Muscle layer of colon (tissue), 2 donors: Measurements from ENCODE around the gene ZNF639.
A peak's percentile ranks its signal among the peaks of the same experiment; 100 is the strongest.

Experiments
- H3K27ac ChIP-seq: one replicate; pipeline ENCODE4 v1.7.0; 2013; ENCODE audit warnings: low read depth, mild to moderate bottlenecking, low read length, moderate library complexity
- H3K27me3 ChIP-seq, 2 donors: one replicate each; pipeline ENCODE4 v1.7.0; 2013; ENCODE audit warnings: low read length in 2 of 2, mild to moderate bottlenecking in 2 of 2; ENCODE audit not compliant: insufficient read depth in 2 of 2, control insufficient read depth in 1 of 2
- H3K36me3 ChIP-seq: one replicate; pipeline ENCODE4 v1.7.0; 2013; ENCODE audit warnings: mild to moderate bottlenecking, low read length; ENCODE audit not compliant: insufficient read depth
- H3K4me1 ChIP-seq: one replicate; pipeline ENCODE4 v1.7.0; 2013; ENCODE audit warnings: mild to moderate bottlenecking, low read length; ENCODE audit not compliant: insufficient read depth
- H3K4me3 ChIP-seq, 2 donors: one replicate each; pipeline ENCODE4 v1.7.0; 2013; ENCODE audit warnings: low read length in 2 of 2, low read depth in 1 of 2, mild to moderate bottlenecking in 1 of 2, moderate library complexity in 1 of 2
- H3K9ac ChIP-seq: one replicate; pipeline ENCODE4 v1.7.0; 2013; ENCODE audit warnings: low read length
- H3K9me3 ChIP-seq: one replicate; pipeline ENCODE4 v1.7.0; 2013; ENCODE audit warnings: mild to moderate bottlenecking, low read length
- donor health status: abdominal sarcoma.
- donor health status: Adenocarcinoma of cecum.

ZNF639 gene

DNA sequence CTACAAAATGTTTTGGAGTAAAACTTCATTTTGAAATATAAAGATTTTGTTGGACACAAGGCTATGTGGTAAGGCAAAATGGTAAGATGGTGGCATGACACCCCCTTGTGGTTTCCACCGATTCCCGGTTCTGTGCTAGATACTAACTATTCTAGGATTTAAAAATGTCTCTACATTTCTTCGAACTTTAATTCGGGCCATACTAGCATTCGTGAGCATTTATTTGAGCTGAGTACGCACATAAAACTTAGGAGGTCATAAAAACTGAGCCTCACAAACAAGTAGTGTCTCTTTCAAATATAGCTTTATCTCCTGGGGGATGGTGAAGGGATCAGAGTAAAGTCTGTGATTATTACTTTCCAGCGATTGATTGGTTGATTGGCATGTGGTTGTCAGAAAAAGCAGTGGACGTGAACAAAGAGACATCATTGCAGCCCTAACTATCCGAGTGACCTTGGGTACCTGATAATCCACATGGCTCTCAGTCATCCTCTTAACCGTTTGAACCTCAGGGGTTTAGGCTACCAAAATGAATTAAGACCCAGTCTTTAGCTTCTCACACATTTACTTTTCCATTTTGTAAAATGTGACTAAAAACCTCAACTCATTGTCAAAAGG lies 1.1 kb upstream of the ZNF639 start:
- H3K27ac ChIP-seq: peak overlapping the region; percentile 88
- no peaks in the 10 kb centered on the region for H3K27me3 ChIP-seq
- peaks cover 6% of the 10 kb centered on the region for H3K36me3 ChIP-seq
- H3K4me1 ChIP-seq: peaks cover 16% of the 10 kb centered on the region
- no peaks in the 10 kb centered on the region for H3K9me3 ChIP-seq
- peak overlapping the region in 1 of 2 donors; percentile 65 for H3K4me3 ChIP-seq
- H3K9ac ChIP-seq: peak overlapping the region; percentile 80

DNA sequence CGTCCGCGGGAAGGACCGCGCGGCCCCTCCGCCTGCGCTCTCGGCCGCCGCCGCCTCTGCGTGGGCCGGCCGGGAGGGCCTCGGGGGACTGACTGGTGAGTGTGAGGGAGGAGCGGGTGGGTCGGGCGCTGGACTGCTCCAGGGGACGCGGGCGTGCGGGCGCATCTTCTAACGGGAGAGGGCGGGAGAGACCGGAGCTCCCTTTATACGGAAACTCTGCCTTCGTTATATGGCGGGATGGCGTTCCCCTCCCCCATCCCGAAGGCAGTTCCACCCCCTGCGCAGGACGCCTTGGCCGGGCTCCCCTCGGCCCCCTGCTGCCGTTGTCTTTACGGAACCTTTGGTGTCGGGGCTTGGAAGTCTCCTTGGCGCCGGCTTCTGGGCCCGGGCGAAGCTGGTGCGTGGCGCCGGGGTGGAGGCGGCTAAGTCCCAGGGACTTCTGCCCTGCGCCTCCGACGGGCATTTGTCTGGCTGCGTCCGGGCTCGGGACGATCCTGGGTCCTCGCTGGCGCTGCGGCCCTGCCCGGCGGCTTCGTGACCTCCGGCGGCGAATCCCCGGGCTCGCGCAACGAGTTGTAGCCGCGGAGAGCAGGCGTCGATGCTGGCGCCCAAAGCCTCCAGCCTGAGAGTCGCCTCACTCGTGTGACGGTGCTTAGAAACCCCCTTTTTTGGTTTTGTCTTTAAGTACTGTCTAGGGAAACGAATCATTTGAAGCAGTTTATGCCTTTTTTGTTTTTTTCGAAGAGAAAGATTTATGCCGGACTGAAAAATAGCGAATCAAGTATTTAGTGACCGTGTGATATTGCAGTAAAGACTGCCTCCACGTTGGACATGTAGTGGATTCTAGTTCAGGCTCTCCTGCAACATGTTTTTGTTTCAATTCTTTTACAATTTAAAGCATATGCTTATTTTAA lies 623 bp downstream of the ZNF639 start:
- H3K36me3 ChIP-seq: peaks cover 9% of the 10 kb centered on the region
- H3K27me3 ChIP-seq: no peaks in the 10 kb centered on the region
- no peaks in the 10 kb centered on the region for H3K9me3 ChIP-seq
- H3K27ac ChIP-seq: peak overlapping the region; percentile 88
- peaks cover 16% of the 10 kb centered on the region for H3K4me1 ChIP-seq
- peak overlapping the region; percentile 65 to 88 for H3K4me3 ChIP-seq
- peak overlapping the region; percentile 74 for H3K9ac ChIP-seq

DNA sequence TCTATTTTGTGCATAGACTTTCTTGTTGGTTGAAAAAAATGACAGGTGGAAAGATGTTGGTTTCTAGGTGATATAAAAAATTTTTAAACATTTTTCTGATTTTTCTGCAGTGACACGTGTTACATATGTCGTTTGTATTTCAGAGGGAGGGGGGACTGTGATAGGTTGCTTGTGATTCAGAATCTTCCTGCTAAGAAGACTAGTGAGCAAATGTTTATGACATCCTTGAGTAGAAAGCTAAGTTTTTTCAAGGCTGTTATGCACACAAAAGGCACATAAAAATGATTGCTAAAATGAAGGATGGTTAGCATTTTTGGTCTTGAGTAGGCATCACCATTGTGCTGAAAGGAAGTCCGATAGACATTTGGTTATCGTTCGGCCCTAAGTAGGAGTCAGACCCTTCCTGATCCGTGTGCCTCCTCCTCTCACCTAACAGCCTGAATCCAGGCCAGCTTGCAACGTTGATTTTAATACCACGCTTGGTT lies 1.5 kb downstream of the ZNF639 start:
- peak overlapping the region; percentile 88 for H3K27ac ChIP-seq
- peaks cover 16% of the 10 kb centered on the region for H3K36me3 ChIP-seq
- no peaks in the 10 kb centered on the region for H3K27me3 ChIP-seq
- peak overlapping the region; percentile 65 to 88 for H3K4me3 ChIP-seq
- peak overlapping the region; percentile 74 for H3K9ac ChIP-seq
- no peaks in the 10 kb centered on the region for H3K9me3 ChIP-seq
- H3K4me1 ChIP-seq: peaks cover 16% of the 10 kb centered on the region

DNA sequence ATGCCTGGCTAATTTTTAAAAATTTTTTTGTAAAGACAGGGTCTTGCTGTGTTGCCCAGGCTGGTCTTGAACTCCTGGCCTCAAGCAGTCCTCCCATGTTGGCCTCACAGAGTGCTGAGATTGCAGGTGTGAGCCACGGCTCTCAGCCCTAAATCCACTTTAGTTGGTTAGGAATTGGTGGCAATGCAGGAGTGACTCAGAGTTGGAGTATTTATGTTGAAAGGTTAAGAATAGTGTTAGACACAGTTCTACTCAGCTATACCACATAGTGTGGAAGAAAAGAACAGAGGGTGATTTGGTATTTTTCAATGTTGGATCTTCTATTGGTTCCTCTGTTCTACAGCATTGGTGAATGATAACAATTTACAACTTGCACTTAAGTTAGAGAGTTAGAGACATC lies 7.6 kb downstream of the ZNF639 start:
- Histone ChIP-seq H3K36me3 (peaks cover 48% of the 10 kb centered on the region), H3K4me3 (no peak overlapping the region), H3K27me3 (no peaks in the 10 kb centered on the region), H3K4me1 (peaks cover under 1% of the 10 kb centered on the region), H3K9me3 (no peaks in the 10 kb centered on the region), H3K27ac (no peak overlapping the region), H3K9ac (no peak overlapping the region)

DNA sequence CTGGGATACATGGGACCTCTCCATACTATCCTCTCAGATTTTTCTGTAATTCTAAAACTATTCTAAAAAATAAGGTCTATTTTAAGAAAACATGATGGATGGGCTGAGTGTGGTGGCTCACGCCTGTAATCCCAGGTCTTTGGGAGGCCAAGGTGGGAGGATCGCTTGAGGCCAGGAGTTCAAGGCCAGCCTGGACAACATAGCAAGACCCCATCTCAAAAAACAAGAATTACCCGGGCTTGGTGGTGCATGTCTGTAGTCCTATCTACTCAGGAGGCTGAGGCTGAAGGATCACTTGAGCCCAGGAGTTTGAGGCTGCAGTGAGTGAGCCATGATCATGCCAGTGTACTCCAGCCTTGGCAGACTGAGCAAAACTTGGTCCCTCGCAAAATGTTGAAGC lies 9.4 kb downstream of the ZNF639 start:
- Histone ChIP-seq H3K4me1 (no peaks in the 10 kb centered on the region), H3K27ac (no peak overlapping the region), H3K9ac (no peak overlapping the region), H3K27me3 (no peaks in the 10 kb centered on the region), H3K4me3 (no peak overlapping the region), H3K36me3 (peaks cover 42% of the 10 kb centered on the region), H3K9me3 (no peaks in the 10 kb centered on the region)

DNA sequence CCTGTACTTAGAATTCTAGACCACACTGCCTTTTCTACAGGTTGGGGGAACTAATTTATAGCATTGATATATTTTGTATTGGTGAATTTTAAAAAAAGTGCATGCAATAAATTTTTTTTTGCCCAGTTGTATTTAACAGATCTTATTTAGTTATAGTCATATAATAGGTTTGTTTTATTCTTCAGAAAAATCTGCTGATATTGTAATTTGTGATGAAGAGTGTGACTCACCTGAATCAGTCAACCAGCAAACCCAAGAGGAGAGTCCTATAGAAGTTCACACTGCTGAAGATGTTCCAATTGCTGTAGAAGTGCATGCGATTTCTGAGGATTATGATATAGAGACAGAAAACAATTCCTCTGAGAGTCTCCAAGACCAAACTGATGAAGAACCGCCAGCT lies 10.3 kb downstream of the ZNF639 start:
- no peak overlapping the region for H3K4me3 ChIP-seq
- H3K9me3 ChIP-seq: no peaks in the 10 kb centered on the region
- H3K9ac ChIP-seq: no peak overlapping the region
- no peaks in the 10 kb centered on the region for H3K27me3 ChIP-seq
- no peaks in the 10 kb centered on the region for H3K4me1 ChIP-seq
- H3K36me3 ChIP-seq: peaks cover 42% of the 10 kb centered on the region
- H3K27ac ChIP-seq: no peak overlapping the region

DNA sequence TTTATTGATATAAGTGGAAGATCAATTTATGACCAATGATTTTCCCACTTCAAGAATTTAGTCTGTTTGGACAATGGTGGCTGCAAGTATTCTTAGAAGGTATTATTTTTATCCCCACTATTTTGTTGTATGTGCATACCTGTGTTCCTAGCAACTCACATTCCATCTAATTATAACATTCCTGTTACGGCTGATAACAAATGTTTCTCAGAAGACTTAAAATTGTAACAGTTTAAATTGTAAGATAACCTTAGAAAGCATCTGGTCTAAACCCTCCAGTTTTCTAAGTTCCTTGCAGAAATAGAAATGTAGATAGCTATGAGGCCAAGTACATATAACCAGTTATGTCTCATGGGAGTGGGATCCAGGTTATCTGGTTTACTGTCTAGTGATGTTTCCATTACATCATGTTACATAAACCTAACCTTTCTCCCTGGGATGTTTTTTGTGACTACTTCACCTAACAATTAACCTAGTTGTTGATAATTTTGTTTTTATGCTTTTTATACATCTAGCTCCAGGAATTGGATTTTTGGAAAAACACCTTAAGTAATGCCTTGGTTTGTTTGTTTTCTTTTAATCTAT lies 13.6 kb downstream of the ZNF639 start:
- no peaks in the 10 kb centered on the region for H3K4me1 ChIP-seq
- H3K27me3 ChIP-seq: no peaks in the 10 kb centered on the region
- no peaks in the 10 kb centered on the region for H3K9me3 ChIP-seq
- no peak overlapping the region for H3K9ac ChIP-seq
- H3K36me3 ChIP-seq: peaks cover 16% of the 10 kb centered on the region
- no peak overlapping the region for H3K4me3 ChIP-seq
- H3K27ac ChIP-seq: peak overlapping the region; percentile 50

DNA sequence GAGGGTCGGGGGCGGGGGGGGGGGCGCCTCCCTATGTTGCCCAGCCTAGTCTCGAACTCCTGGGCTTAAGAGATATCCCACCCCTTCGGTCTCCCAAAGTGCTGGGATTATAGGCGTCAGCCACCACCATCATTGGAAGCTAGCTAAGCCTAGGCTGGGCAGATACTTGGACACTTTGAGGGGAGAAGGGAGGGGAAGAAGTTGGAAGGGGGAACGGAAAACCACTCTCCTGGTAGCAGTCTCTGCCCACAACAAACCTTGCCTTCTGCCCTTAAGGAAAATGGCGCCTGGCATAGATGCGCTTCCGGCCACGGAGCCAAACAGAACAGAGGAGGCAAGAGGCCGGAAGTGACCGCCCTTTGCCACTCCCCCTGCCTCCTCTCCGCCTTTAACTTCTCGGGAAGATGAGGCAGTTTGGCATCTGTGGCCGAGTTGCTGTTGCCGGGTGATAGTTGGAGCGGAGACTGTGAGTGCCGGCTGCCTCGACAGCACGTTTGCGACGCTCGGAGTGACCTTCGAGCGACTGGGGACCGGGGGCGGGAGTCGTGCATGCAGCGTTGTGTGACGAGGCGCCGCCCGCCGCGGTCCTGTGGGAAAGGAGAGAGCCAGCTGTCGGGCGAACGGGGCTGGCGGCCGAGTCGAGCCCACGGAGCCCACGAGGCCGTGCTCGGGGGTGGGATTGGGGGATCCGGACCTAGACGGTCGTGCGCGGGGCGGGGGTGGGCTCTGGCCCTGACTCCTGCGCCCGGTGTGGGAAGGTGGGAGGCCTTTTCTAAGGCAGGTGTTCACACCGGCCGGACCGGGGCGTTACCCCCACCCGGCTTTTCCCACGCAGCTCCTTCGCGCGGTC lies 24.7 kb downstream of the ZNF639 start, which contains the start of gene MFN1:
Gene MFN1, plus strand, starts transcription at position 365 of the 850 bp plus-strand sequence. CDS start 1,143 bp downstream, outside the sequence.
- H3K27me3 ChIP-seq: no peaks in the 10 kb centered on the region
- H3K4me3 ChIP-seq: peak within 1 kb of the TSS; percentile 80 to 94
- peak within 1 kb of the TSS; percentile 17 for H3K9ac ChIP-seq
- no peaks in the 10 kb centered on the region for H3K9me3 ChIP-seq
- peaks cover 5% of the 10 kb centered on the region for H3K4me1 ChIP-seq
- H3K27ac ChIP-seq: peak within 1 kb of the TSS; percentile 82
- H3K36me3 ChIP-seq: peaks cover 16% of the 10 kb centered on the region

DNA sequence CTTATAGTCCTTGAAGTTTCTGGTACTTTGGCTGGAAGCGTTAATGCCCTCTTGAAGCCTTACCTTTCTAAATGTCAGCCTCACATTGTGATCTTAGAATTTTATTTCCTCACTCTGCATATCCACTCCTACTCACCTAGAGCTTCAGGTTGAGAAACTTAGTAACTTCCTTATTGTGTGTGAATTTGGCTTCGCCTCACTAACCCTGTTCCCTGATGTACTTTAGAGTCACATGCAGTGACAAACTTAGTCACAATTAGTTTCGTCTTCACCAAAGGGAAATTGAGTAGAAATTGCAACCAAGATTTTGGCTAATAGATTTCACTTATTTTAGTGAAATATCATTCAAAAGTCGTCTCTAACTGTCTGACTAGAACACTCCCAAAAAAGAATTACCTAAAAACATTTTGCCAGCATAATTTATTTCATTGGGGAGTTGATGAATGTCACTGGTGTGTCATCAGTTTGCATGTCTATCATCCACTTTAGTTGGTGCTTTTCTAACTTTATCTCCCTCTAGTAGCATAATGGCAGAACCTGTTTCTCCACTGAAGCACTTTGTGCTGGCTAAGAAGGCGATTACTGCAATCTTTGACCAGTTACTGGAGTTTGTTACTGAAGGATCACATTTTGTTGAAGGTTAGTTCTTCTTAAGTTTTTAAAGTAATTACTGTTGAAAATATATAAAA lies 25.6 kb downstream of the ZNF639 start:
- Histone ChIP-seq H3K36me3 (peaks cover 20% of the 10 kb centered on the region), H3K27me3 (no peaks in the 10 kb centered on the region), H3K9me3 (no peaks in the 10 kb centered on the region), H3K9ac (peak overlapping the region; percentile 17), H3K4me3 (peak overlapping the region; percentile 80 to 94), H3K27ac (peak overlapping the region; percentile 82), H3K4me1 (peaks cover 5% of the 10 kb centered on the region)

DNA sequence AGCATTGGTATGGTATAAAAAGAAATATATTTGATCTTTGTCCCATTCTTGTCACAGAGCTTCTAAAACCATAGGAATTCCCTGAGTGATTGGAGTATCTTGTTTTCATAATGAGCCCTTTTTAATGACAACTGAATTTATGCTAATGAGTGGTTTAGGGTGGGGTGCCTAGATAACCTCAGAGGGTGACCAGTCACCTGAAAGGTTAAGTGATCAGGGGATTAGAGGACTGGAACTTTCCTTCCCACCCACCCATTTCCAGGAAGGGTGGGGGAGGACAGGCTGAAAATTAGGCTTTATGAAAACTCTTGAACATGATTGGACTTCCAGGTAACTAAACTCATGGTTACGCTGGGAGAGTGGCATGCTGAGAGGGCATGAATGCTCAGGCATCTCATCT lies 33.2 kb downstream of the ZNF639 start:
- Histone ChIP-seq H3K9me3 (no peaks in the 10 kb centered on the region), H3K27me3 (no peaks in the 10 kb centered on the region), H3K4me3 (no peak overlapping the region), H3K36me3 (peaks cover 67% of the 10 kb centered on the region), H3K9ac (no peak overlapping the region), H3K4me1 (no peaks in the 10 kb centered on the region), H3K27ac (no peak overlapping the region)
